ENCODE results near the gene ZBTB25.

- TF ChIP-seq SP1 (IDR thresholded peaks at IDR 0.05; ENCODE audit: low read depth, low read length) (no peak), CHD1 (IDR thresholded peaks at IDR 0.05; ENCODE audit: low read depth, low read length) (no peak), PBX3 (IDR thresholded peaks at IDR 0.05; ENCODE audit: insufficient replicate concordance, low read depth, low read length) (no peak), CEBPB (IDR thresholded peaks at IDR 0.05; ENCODE audit: borderline replicate concordance in 1 of 2, low read depth in 2 of 2, low read length in 2 of 2) (no peak), POLR2AphosphoS5 (IDR thresholded peaks at IDR 0.05; ENCODE audit: low read length) (no peak), KDM1A (IDR thresholded peaks at IDR 0.05; ENCODE audit: borderline replicate concordance) (no peak), RFX5 (IDR thresholded peaks at IDR 0.05; ENCODE audit: low read depth, low read length) (no peak), RBBP5 (conservative IDR thresholded peaks at IDR 0.05) (no peak), POLR2A (IDR thresholded peaks at IDR 0.05; ENCODE audit: low read depth, low read length) (no peak), CTCF (IDR thresholded peaks at IDR 0.05 in 2 of 3, conservative IDR thresholded peaks at IDR 0.05 in 1 of 3; ENCODE audit: control insufficient read depth in 2 of 3, extremely low read depth in 1 of 3, insufficient read depth in 1 of 3, low read depth in 3 of 3, low read length in 3 of 3) (no peak), ASH2L (IDR thresholded peaks at IDR 0.05; ENCODE audit: borderline replicate concordance, low read depth) (no peak), FOS (IDR thresholded peaks at IDR 0.05; ENCODE audit: borderline replicate concordance, extremely low read depth, insufficient read length) (no peak)
Measured at GRCh38 chr14:64520699-64521098, 17.1 kb upstream of the ZBTB25 start.

Measured in GM12878 (cell line).